Fibroblast of the aortic adventitia (primary cell): ENCODE results near the gene VSTM1. TPM values are rescaled to one million over a fixed set of nuclear protein-coding genes. Genes with fewer than 3 reads are reported as not detected.

Source experiments
- DNase-seq: peaks from one replicate; pipeline ENCODE4 v3.0.0-alpha.2; 2010; ENCODE audit warnings: low read depth
- H3K4me3 ChIP-seq: 2 replicates; pipeline ENCODE4 v1.5.1; 2011; ENCODE audit warnings: low read depth, mild to moderate bottlenecking, control low read depth, low read length, moderate library complexity
- CTCF ChIP-seq: IDR thresholded peaks from 2 replicates; pipeline ENCODE4 v1.5.1; 2011; ENCODE audit warnings: mild to moderate bottlenecking, low read length, control low read depth, inconsistent platforms; ENCODE audit not compliant: insufficient read depth
- total RNA-seq: library from RNA; depleted of rRNA; stranded (reverse); fragments of >200 nt; gene quantifications from 2 replicates; pipeline ENCODE4 v1.2.3, GENCODE V29; 2012; ENCODE audit warnings: low replicate concordance

The VSTM1 gene
- total RNA-seq = not detected in 2 replicates

GRCh38 chr19:54063350-54064116 is at the start of gene VSTM1:
Gene VSTM1 (minus strand): TSS chr19:54063897. CDS start chr19:54063777, 120 bp downstream.
- no peak for DNase-seq
- TF ChIP-seq CTCF = no peak
- H3K4me3 ChIP-seq = no peak within 1 kb of the TSS

GRCh38 chr19:54109651-54110050 is 46.0 kb upstream of the VSTM1 start:
- no peak overlapping the region for H3K4me3 ChIP-seq
- TF ChIP-seq CTCF = no peak
- no peak for DNase-seq

GRCh38 chr19:54108496-54108895 is 44.8 kb upstream of the VSTM1 start:
- no peak for TF ChIP-seq CTCF
- no peak for DNase-seq
- H3K4me3 ChIP-seq = no peak overlapping the region

GRCh38 chr19:54107876-54108490 is 44.3 kb upstream of the VSTM1 start:
- DNase-seq = no peak
- no peak overlapping the region for H3K4me3 ChIP-seq
- TF ChIP-seq CTCF = no peak

- TF ChIP-seq CTCF = no peak
- DNase-seq = no peak
- H3K4me3 ChIP-seq = no peak overlapping the region
Observed at GRCh38 chr19:54106716-54107115, 43.0 kb upstream of the VSTM1 start.

GRCh38 chr19:54105796-54106195 is 42.1 kb upstream of the VSTM1 start:
- TF ChIP-seq CTCF = no peak
- H3K4me3 ChIP-seq = no peak overlapping the region
- DNase-seq = no peak
